Thoracic aorta (tissue), 2 donors: ENCODE results near the gene LAD1. TPM values are rescaled to one million over a fixed set of nuclear protein-coding genes. Genes with fewer than 3 reads are reported as not detected.

Experiments used
- ATAC-seq: fragments of 150-250 bp; one replicate; pipeline ENCODE4 v1.8.0; 2017; ENCODE audit warnings: low read depth; ENCODE audit not compliant: insufficient number of reproducible peaks, low FRiP score
- DNase-seq: peaks from one replicate; pipeline ENCODE4 v3.0.0-alpha.2; 2020; ENCODE audit warnings: low spot score
- H3K27ac ChIP-seq, 2 donors: fragments of 200-600 bp; sonication (generic); 1 replicate in 1 of 2; 2 replicates in 1 of 2; pipeline ENCODE4 v1.5.1; 2016; ENCODE audit warnings: mild to moderate bottlenecking in 2 of 2, moderate library complexity in 2 of 2
- H3K27me3 ChIP-seq: fragments of 200-600 bp; sonication (generic); replicated peaks from 2 replicates; pipeline ENCODE4 v1.6.0; 2016; ENCODE audit warnings: mild to moderate bottlenecking; ENCODE audit not compliant: insufficient read depth
- H3K36me3 ChIP-seq: fragments of 200-600 bp; sonication (generic); one replicate; pipeline ENCODE4 v1.5.1; 2016
- H3K4me1 ChIP-seq, 2 donors: fragments of 200-600 bp; sonication (generic); 1 replicate in 1 of 2; 2 replicates in 1 of 2; pipeline versions ENCODE4 v1.5.1 to v1.6.0; 2016; ENCODE audit warnings: low read depth in 2 of 2, mild to moderate bottlenecking in 1 of 2; ENCODE audit not compliant: control insufficient read depth in 1 of 2
- H3K4me3 ChIP-seq: fragments of 200-600 bp; sonication (generic); 2 replicates; pipeline ENCODE4 v1.5.1; 2016; ENCODE audit warnings: mild to moderate bottlenecking
- H3K9me3 ChIP-seq: fragments of 200-600 bp; sonication (generic); 2 replicates; pipeline ENCODE4 v1.5.1; 2016
- total RNA-seq, 2 donors: library from RNA; depleted of rRNA; stranded (reverse); fragments of >200 nt; gene quantifications; one replicate each; pipeline versions ENCODE4 v1.1.0 to v1.2.3, GENCODE V29; 2016
- TF ChIP-seq, protein P1 (sequence below): fragments of 200-600 bp; sonication (generic); IDR thresholded peaks from one replicate; pipeline ENCODE4 v1.5.1; 2019; ENCODE audit warnings: antibody characterized with exemption

The LAD1 gene
- total RNA-seq, 2 donors from 2014 or later = 0.41 to 11.1 TPM

- no peaks in the 10 kb centered on the region for H3K4me1 ChIP-seq
- TF ChIP-seq, protein P1, sequence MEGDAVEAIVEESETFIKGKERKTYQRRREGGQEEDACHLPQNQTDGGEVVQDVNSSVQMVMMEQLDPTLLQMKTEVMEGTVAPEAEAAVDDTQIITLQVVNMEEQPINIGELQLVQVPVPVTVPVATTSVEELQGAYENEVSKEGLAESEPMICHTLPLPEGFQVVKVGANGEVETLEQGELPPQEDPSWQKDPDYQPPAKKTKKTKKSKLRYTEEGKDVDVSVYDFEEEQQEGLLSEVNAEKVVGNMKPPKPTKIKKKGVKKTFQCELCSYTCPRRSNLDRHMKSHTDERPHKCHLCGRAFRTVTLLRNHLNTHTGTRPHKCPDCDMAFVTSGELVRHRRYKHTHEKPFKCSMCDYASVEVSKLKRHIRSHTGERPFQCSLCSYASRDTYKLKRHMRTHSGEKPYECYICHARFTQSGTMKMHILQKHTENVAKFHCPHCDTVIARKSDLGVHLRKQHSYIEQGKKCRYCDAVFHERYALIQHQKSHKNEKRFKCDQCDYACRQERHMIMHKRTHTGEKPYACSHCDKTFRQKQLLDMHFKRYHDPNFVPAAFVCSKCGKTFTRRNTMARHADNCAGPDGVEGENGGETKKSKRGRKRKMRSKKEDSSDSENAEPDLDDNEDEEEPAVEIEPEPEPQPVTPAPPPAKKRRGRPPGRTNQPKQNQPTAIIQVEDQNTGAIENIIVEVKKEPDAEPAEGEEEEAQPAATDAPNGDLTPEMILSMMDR = no peak
- H3K27me3 ChIP-seq = no peaks in the 10 kb centered on the region
- H3K9me3 ChIP-seq = no peaks in the 10 kb centered on the region
- H3K4me3 ChIP-seq = no peak overlapping the region
- no peak overlapping the region for H3K27ac ChIP-seq
- H3K36me3 ChIP-seq = no peaks in the 10 kb centered on the region
- ATAC-seq (no peak), DNase-seq (no peak)
These were observed 45.8 kb downstream of the LAD1 start for GRCh38 chr1:201353186-201353940.

DNA sequence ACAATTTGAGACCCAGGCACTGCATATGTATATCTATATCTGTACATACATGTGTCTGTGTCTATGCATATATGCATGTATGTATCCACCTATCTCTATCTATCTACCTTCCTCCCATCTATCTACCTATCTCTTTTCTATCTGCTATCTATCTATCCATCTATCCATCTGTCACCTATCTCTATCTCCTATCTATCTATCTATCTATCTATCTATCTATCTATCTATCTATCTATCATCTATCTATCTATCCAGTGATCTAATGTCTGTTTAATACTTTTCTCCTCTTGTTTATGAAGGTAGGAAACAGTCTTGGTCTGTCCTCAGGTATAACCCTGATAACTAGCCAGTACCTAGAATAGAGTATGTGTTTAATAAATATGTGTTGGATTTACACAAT is 47.5 kb downstream of the LAD1 start:
- TF ChIP-seq, protein P1 = no peak
- ATAC-seq (no peak), DNase-seq (no peak)
- Histone ChIP-seq H3K36me3 (no peaks in the 10 kb centered on the region), H3K9me3 (no peaks in the 10 kb centered on the region), H3K27ac (no peak overlapping the region), H3K4me1 (no peaks in the 10 kb centered on the region), H3K4me3 (no peak overlapping the region), H3K27me3 (no peaks in the 10 kb centered on the region)

DNA sequence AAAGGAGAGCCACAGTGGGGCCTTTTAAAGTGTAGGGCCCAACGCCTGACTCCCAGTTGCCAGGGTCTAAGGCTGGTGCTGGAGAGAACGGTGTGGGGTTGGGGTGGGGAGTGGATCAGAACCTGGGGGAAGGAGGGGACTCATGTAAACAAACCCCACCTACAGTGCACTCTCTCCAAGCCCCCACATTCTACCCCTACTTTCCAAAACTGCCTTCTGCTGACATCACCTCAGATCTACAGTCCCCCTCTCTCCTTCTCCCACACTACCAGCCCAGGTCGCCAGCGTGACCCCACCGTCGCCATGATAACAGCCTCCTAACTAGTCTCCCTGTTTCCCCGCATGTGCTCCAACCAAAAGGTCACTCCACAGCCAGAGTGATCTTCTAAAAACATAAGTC is 48.2 kb downstream of the LAD1 start:
- no peaks in the 10 kb centered on the region for H3K4me1 ChIP-seq
- ATAC-seq (no peak), DNase-seq (no peak)
- no peaks in the 10 kb centered on the region for H3K9me3 ChIP-seq
- no peak overlapping the region for H3K27ac ChIP-seq
- H3K36me3 ChIP-seq = no peaks in the 10 kb centered on the region
- no peak overlapping the region for H3K4me3 ChIP-seq
- no peaks in the 10 kb centered on the region for H3K27me3 ChIP-seq
- TF ChIP-seq, protein P1 = no peak

DNA sequence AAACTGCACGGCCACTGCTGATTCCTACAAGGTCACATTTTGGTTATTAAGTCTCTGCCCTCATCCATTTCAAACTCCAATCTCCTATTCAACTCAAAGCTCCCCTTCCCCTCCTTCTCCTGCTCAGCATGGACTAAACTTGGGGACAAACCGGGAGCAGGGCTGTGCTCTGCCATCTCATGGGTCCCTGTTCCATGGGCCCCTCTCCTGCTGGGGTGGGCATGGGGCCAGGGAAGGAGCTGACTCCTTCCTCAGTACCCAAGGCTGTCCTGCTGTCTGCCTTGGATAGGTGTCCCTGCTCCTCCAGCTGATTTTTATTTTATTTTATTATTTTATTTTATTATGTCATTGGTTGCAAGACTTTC is 48.8 kb downstream of the LAD1 start:
- ATAC-seq (no peak), DNase-seq (no peak)
- H3K36me3 ChIP-seq = no peaks in the 10 kb centered on the region
- H3K27ac ChIP-seq = no peak overlapping the region
- TF ChIP-seq, protein P1 = no peak
- no peaks in the 10 kb centered on the region for H3K9me3 ChIP-seq
- H3K4me1 ChIP-seq = no peaks in the 10 kb centered on the region
- no peaks in the 10 kb centered on the region for H3K27me3 ChIP-seq
- no peak overlapping the region for H3K4me3 ChIP-seq

DNA sequence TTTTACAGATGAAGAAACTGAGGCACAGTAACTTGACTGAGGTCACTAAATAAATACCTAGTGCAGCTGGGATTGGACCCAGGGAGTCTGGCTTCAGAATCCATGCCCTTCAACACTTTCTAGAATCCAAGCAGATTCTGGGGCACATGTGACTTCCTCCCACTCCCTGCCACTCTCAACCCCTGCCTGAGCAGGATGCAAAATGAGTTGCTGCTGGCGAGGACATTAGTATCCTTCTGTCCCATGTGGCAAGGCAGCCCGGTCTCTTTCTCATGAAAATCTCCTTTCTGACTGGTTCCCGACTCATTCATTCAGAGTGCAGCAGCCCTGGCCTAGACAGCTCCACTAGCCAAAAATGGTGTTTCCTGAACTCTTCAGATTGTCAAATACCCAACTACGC is 50.0 kb downstream of the LAD1 start:
- H3K27me3 ChIP-seq = no peaks in the 10 kb centered on the region

More for the DNA sequence above, 50.0 kb downstream of the LAD1 start:
- TF ChIP-seq, protein P1 = no peak
- Histone ChIP-seq H3K36me3 (no peaks in the 10 kb centered on the region), H3K27ac (no peak overlapping the region), H3K9me3 (no peaks in the 10 kb centered on the region), H3K4me3 (no peak overlapping the region), H3K4me1 (no peaks in the 10 kb centered on the region)
- no peak for ATAC-seq
- no peak for DNase-seq
